ENCODE measurements around the gene PSG1.
"Not testable (repeated sequence)": the region's sequence is repeated elsewhere in the genome, so short reads cannot be mapped to it uniquely, and the experiment has no call there.

The PSG1 gene

GRCh38 chr19:42879613-42880012 is at the start of gene PSG1:
PSG1 (minus strand) TSS chr19:42879713; CDS start chr19:42879581, 132 bp downstream.
- Mint-ChIP-seq H3K9me3 (peaks cover 65% of the 10 kb centered on the region), H3K27ac (no peak within 1 kb of the TSS), H3K4me1 (no peaks in the 10 kb centered on the region), H3K36me3 (ENCODE audit: low read depth) (no peaks in the 10 kb centered on the region), H3K27me3 (ENCODE audit: low read depth) (no peaks in the 10 kb centered on the region), H3K4me3 (no peak within 1 kb of the TSS)
- TF ChIP-seq CTCF (IDR thresholded peaks at IDR 0.05; ENCODE audit: unreplicated experiment in 3 of 3): no peak

GRCh38 chr19:42928896-42929295 is 49.4 kb upstream of the PSG1 start:
- no peaks in the 10 kb centered on the region for H3K27me3 Mint-ChIP-seq (ENCODE audit: low read depth)
- peaks cover 50% of the 10 kb centered on the region for H3K9me3 Mint-ChIP-seq
- H3K4me1 Mint-ChIP-seq: no peaks in the 10 kb centered on the region
- no peak for TF ChIP-seq CTCF (IDR thresholded peaks at IDR 0.05; ENCODE audit: unreplicated experiment in 3 of 3)
- no peak overlapping the region for H3K4me3 Mint-ChIP-seq
- no peaks in the 10 kb centered on the region for H3K36me3 Mint-ChIP-seq (ENCODE audit: low read depth)
- H3K27ac Mint-ChIP-seq: no peak overlapping the region

GRCh38 chr19:42926781-42927180 is 47.3 kb upstream of the PSG1 start:
- no peak for TF ChIP-seq CTCF (IDR thresholded peaks at IDR 0.05; ENCODE audit: unreplicated experiment in 3 of 3)
- Mint-ChIP-seq H3K4me3 (no peak overlapping the region), H3K36me3 (ENCODE audit: low read depth) (no peaks in the 10 kb centered on the region)

GRCh38 chr19:42923106-42923505 is 43.6 kb upstream of the PSG1 start:
- not testable (repeated sequence) for H3K4me1 Mint-ChIP-seq; H3K36me3 Mint-ChIP-seq (ENCODE audit: low read depth); H3K4me3 Mint-ChIP-seq

More at GRCh38 chr19:42926781-42927180, 47.3 kb upstream of the PSG1 start:
- Mint-ChIP-seq H3K9me3 (peaks cover 46% of the 10 kb centered on the region), H3K27ac (no peak overlapping the region), H3K27me3 (ENCODE audit: low read depth) (no peaks in the 10 kb centered on the region), H3K4me1 (no peaks in the 10 kb centered on the region)

GRCh38 chr19:42920971-42921370 is 41.5 kb upstream of the PSG1 start:
- H3K4me3 Mint-ChIP-seq; H3K4me1 Mint-ChIP-seq; H3K27ac Mint-ChIP-seq; H3K36me3 Mint-ChIP-seq (ENCODE audit: low read depth); H3K27me3 Mint-ChIP-seq (ENCODE audit: low read depth): not testable (repeated sequence)
- H3K9me3 Mint-ChIP-seq: peaks cover 45% of the 10 kb centered on the region

More at GRCh38 chr19:42923106-42923505, 43.6 kb upstream of the PSG1 start:
- H3K27me3 Mint-ChIP-seq (ENCODE audit: low read depth); H3K27ac Mint-ChIP-seq: not testable (repeated sequence)
- peaks cover 47% of the 10 kb centered on the region for H3K9me3 Mint-ChIP-seq

- peaks cover 44% of the 10 kb centered on the region for H3K9me3 Mint-ChIP-seq
- TF ChIP-seq CTCF (IDR thresholded peaks at IDR 0.05; ENCODE audit: unreplicated experiment in 3 of 3): no peak
- no peaks in the 10 kb centered on the region for H3K4me1 Mint-ChIP-seq
- no peak overlapping the region for H3K4me3 Mint-ChIP-seq
- H3K27ac Mint-ChIP-seq: no peak overlapping the region
- no peaks in the 10 kb centered on the region for H3K27me3 Mint-ChIP-seq (ENCODE audit: low read depth)
- no peaks in the 10 kb centered on the region for H3K36me3 Mint-ChIP-seq (ENCODE audit: low read depth)
These were observed 40.2 kb upstream of the PSG1 start for GRCh38 chr19:42919757-42920079.

GRCh38 chr19:42919070-42919756 is 39.7 kb upstream of the PSG1 start:
- H3K4me3 Mint-ChIP-seq; H3K27me3 Mint-ChIP-seq (ENCODE audit: low read depth); H3K4me1 Mint-ChIP-seq; H3K27ac Mint-ChIP-seq; H3K36me3 Mint-ChIP-seq (ENCODE audit: low read depth): not testable (repeated sequence)
- peaks cover 44% of the 10 kb centered on the region for H3K9me3 Mint-ChIP-seq

- not testable (repeated sequence) for H3K27ac Mint-ChIP-seq; H3K4me1 Mint-ChIP-seq; H3K27me3 Mint-ChIP-seq (ENCODE audit: low read depth); H3K36me3 Mint-ChIP-seq (ENCODE audit: low read depth); H3K4me3 Mint-ChIP-seq
- H3K9me3 Mint-ChIP-seq: peaks cover 47% of the 10 kb centered on the region
These were observed 39.0 kb upstream of the PSG1 start for GRCh38 chr19:42918377-42919069.

GRCh38 chr19:42917634-42918033 is 38.1 kb upstream of the PSG1 start, which contains the start of gene PSG6:
PSG6 (minus strand) TSS chr19:42917894; CDS start chr19:42917792, 102 bp downstream.
- H3K4me3 Mint-ChIP-seq; H3K4me1 Mint-ChIP-seq; H3K27ac Mint-ChIP-seq; H3K27me3 Mint-ChIP-seq (ENCODE audit: low read depth); H3K36me3 Mint-ChIP-seq (ENCODE audit: low read depth): not testable (repeated sequence)
- H3K9me3 Mint-ChIP-seq: peaks cover 48% of the 10 kb centered on the region

- not testable (repeated sequence) for H3K4me3 Mint-ChIP-seq; H3K4me1 Mint-ChIP-seq; H3K27ac Mint-ChIP-seq; H3K27me3 Mint-ChIP-seq (ENCODE audit: low read depth); H3K36me3 Mint-ChIP-seq (ENCODE audit: low read depth)
- peaks cover 48% of the 10 kb centered on the region for H3K9me3 Mint-ChIP-seq
These were observed 37.4 kb upstream of the PSG1 start for GRCh38 chr19:42916931-42917330.

GRCh38 chr19:42913516-42913915 is 34.0 kb upstream of the PSG1 start:
- H3K4me1 Mint-ChIP-seq; H3K36me3 Mint-ChIP-seq (ENCODE audit: low read depth): not testable (repeated sequence)

More at GRCh38 chr19:42913516-42913915, 34.0 kb upstream of the PSG1 start:
- not testable (repeated sequence) for H3K4me3 Mint-ChIP-seq; H3K27ac Mint-ChIP-seq; H3K27me3 Mint-ChIP-seq (ENCODE audit: low read depth)
- H3K9me3 Mint-ChIP-seq: peaks cover 57% of the 10 kb centered on the region
